Hippocampal formation (tissue), 2 donors: Measurements from ENCODE around the gene NSD1.

Experiments used
- DNase-seq, 2 donors: peaks; one replicate each; lab custom pipeline; 2025; lab: John Stamatoyannopoulos, UW

NSD1 gene

GRCh38 chr5:177349762-177350161 lies 216.2 kb downstream of the NSD1 start:
- DNase-seq, result no peak
